HepG2 (cell line): ENCODE measurements around the gene ASL. TPM values are rescaled to one million over a fixed set of nuclear protein-coding genes. Genes with fewer than 3 reads are reported as not detected.
A peak's percentile ranks its signal among the peaks of the same experiment; 100 is the strongest.

Experiments
- CHD2 ChIP-seq: IDR thresholded peaks from 2 replicates; pipeline ENCODE4 v1.6.1; 2011; ENCODE audit warnings: low read depth, low read length, improper control_type of control experiment
- GATAD2A ChIP-seq: IDR thresholded peaks from 2 replicates; pipeline ENCODE4 v1.6.1; 2016
- GFI1 ChIP-seq: sonication (generic); formaldehyde crosslinking; IDR thresholded peaks from 2 replicates; pipeline ENCODE4 v1.5.0; 2020; ENCODE audit warnings: missing genetic modification reagents, mild to moderate bottlenecking, borderline replicate concordance
- KDM2A ChIP-seq: sonication (generic); formaldehyde crosslinking; IDR thresholded peaks from 2 replicates; pipeline ENCODE4 v1.4.0; 2020; ENCODE audit warnings: low read depth, missing genetic modification reagents, borderline replicate concordance
- POLR2A ChIP-seq, 2 experiments: IDR thresholded peaks; 2 replicates each; pipeline ENCODE4 v1.6.1; 2011; ENCODE audit warnings: low read depth in 2 of 2, low read length in 2 of 2, mild to moderate bottlenecking in 1 of 2, moderate library complexity in 1 of 2; ENCODE audit not compliant: insufficient read depth in 1 of 2
- REPIN1 ChIP-seq: sonication (generic); formaldehyde crosslinking; IDR thresholded peaks from 2 replicates; pipeline ENCODE4 v1.8.0; 2022; ENCODE audit warnings: missing genetic modification reagents, low read depth, mild to moderate bottlenecking, borderline replicate concordance
- STAT5B ChIP-seq: sonication (generic); formaldehyde crosslinking; IDR thresholded peaks from 2 replicates; pipeline ENCODE4 v1.4.0; 2020; ENCODE audit warnings: missing genetic modification reagents
- TMF1 ChIP-seq: sonication (generic); formaldehyde crosslinking; IDR thresholded peaks from 2 replicates; pipeline ENCODE4 v1.8.1; 2022; ENCODE audit warnings: low read depth, missing genetic modification reagents
- YY1 ChIP-seq: IDR thresholded peaks from 2 replicates; pipeline ENCODE4 v1.6.1; 2011; ENCODE audit warnings: low read length, low read depth, moderate library complexity, mild to moderate bottlenecking; ENCODE audit not compliant: insufficient read depth, insufficient replicate concordance
- ZFP36L2 ChIP-seq: sonication (generic); formaldehyde crosslinking; IDR thresholded peaks from 2 replicates; pipeline ENCODE4 v1.4.0; 2020; ENCODE audit warnings: missing genetic modification reagents
- ZMYM3 ChIP-seq: sonication (generic); formaldehyde crosslinking; IDR thresholded peaks from 2 replicates; pipeline ENCODE4 v1.5.1; 2020; ENCODE audit warnings: mild to moderate bottlenecking, missing genetic modification reagents
- ZNF337 ChIP-seq: sonication (generic); formaldehyde crosslinking; IDR thresholded peaks from 2 replicates; pipeline ENCODE4 v1.5.1; 2020; ENCODE audit warnings: missing genetic modification reagents, low read depth, mild to moderate bottlenecking, borderline replicate concordance
- ZNF354B ChIP-seq: sonication (generic); formaldehyde crosslinking; IDR thresholded peaks from 2 replicates; pipeline ENCODE4 v1.8.0; 2022; ENCODE audit warnings: mild to moderate bottlenecking, missing genetic modification reagents
- ZNF543 ChIP-seq: sonication (generic); formaldehyde crosslinking; IDR thresholded peaks from 2 replicates; pipeline ENCODE4 v1.4.0; 2020; ENCODE audit warnings: mild to moderate bottlenecking, missing genetic modification reagents
- ZNF619 ChIP-seq: sonication (generic); formaldehyde crosslinking; IDR thresholded peaks from 2 replicates; pipeline ENCODE4 v1.4.0; 2020; ENCODE audit warnings: mild to moderate bottlenecking, missing genetic modification reagents
- ZNF883 ChIP-seq: sonication (generic); formaldehyde crosslinking; IDR thresholded peaks from 2 replicates; pipeline ENCODE4 v1.5.1; 2020; ENCODE audit warnings: mild to moderate bottlenecking, missing genetic modification reagents; ENCODE audit errors: not compliant biosample characterization
- ZSCAN29 ChIP-seq: sonication (generic); formaldehyde crosslinking; conservative IDR thresholded peaks from 2 replicates; pipeline ENCODE4 v1.4.0; 2020; ENCODE audit warnings: mild to moderate bottlenecking, missing genetic modification reagents
- polyA plus RNA-seq, 8 experiments: library from polyadenylated mRNA; depleted of rRNA in 3 of 8; stranded (reverse) in 7 of 8; unstranded in 1 of 8; fragments of >200 nt; fragmentation: Illumina TruSeq in 4 of 8; extraction: Trizol in 4 of 8; gene quantifications; 2 replicates each; pipeline versions ENCODE4 v1.2.1 to v1.2.3, GENCODE V29; 2011 to 2016; ENCODE audit warnings: low read depth in 4 of 8, missing spikeins in 1 of 8, mixed read lengths in 1 of 8; ENCODE audit not compliant: insufficient read depth in 1 of 8
- total RNA-seq, 5 experiments: library from RNA; depleted of rRNA; stranded (reverse); fragments of >200 nt; fragmentation: Illumina TruSeq; extraction: Trizol; gene quantifications; 2 replicates each; pipeline ENCODE4 v1.2.3, GENCODE V29; 2016; ENCODE audit warnings: low read depth in 1 of 5
- TF ChIP-seq, protein P1 (sequence below), 2 experiments: fragments of 450-650 bp in 1 of 2; sonication (generic) in 1 of 2; formaldehyde crosslinking in 1 of 2; IDR thresholded peaks; 2 replicates each; pipeline versions ENCODE4 v1.6.1 to v1.8.0; 2016 to 2022; ENCODE audit warnings: antibody characterized with exemption in 1 of 2, mild to moderate bottlenecking in 1 of 2, missing genetic modification reagents in 1 of 2
- TF ChIP-seq, protein P2 (sequence below): sonication (generic); formaldehyde crosslinking; conservative IDR thresholded peaks from 2 replicates; pipeline ENCODE4 v1.8.1; 2023; ENCODE audit warnings: missing genetic modification reagents

ASL gene
- total and polyA plus RNA-seq, 2 of the 13 experiments (the other 11 are each of a cell fraction or from before 2014, with no cell fraction given): 71.4 to 96.5 TPM

DNA sequence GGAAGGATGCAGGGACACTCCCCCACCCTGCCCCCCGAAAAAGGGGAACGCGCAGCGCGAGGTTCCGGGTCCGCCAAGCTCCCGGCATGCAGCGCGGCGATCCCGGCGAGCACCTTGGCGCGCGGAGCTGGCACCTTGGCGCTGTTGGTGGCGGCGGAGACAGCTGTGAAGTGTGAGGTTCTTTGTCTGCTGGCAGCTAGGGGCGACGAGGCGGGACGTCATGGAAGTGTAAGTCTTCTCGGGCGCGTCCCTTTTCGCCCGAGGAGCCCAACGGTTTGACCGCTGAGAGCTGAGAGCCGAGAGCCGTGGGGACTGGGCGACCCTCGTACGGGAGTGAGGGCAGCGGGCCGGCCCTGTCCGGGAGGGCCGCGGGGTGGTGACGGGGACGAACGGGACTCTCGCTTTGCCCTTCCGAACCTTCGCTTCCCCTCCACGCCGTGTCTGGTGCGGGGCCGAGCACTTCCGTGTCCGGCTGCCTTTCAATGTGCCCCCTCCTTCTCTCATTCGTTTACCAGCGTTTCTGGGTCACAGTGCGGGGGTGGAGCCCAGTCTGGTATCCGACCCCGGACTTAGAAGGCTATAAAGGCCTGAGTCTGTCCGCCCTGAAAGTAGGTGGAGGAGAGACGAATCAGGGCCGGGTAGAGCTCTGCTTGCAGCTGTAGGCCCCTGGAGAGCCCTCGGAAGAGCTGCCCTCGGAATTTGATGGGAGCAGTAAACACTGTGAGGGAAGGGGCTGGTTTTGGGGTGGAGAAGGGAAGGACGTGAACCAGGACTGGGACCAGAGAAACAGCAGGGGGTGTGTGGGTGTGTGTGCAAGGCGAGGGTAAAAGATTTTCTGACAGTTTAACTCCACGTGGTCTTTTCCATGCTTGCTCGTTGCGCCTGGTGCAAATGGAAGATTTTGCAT, 39.4 kb downstream of the ASL start, which contains the start of gene CRCP (continued):
- peak; percentile 92 for TF ChIP-seq KDM2A (CRISPR knock-in tag)
- no peak for TF ChIP-seq STAT5B
- no peak for TF ChIP-seq TMF1 (CRISPR knock-in tag)
- TF ChIP-seq POLR2A (IDR thresholded peaks at IDR 0.05; ENCODE audit: insufficient read depth in 1 of 2, low read depth in 2 of 2, low read length in 2 of 2): peak; percentile 74 to 83
- TF ChIP-seq ZNF619: no peak
- TF ChIP-seq ZMYM3: peak; percentile 41; the same call in 1 of the 2 replicates
- peak; percentile 70 for TF ChIP-seq REPIN1
- TF ChIP-seq, protein P1, sequence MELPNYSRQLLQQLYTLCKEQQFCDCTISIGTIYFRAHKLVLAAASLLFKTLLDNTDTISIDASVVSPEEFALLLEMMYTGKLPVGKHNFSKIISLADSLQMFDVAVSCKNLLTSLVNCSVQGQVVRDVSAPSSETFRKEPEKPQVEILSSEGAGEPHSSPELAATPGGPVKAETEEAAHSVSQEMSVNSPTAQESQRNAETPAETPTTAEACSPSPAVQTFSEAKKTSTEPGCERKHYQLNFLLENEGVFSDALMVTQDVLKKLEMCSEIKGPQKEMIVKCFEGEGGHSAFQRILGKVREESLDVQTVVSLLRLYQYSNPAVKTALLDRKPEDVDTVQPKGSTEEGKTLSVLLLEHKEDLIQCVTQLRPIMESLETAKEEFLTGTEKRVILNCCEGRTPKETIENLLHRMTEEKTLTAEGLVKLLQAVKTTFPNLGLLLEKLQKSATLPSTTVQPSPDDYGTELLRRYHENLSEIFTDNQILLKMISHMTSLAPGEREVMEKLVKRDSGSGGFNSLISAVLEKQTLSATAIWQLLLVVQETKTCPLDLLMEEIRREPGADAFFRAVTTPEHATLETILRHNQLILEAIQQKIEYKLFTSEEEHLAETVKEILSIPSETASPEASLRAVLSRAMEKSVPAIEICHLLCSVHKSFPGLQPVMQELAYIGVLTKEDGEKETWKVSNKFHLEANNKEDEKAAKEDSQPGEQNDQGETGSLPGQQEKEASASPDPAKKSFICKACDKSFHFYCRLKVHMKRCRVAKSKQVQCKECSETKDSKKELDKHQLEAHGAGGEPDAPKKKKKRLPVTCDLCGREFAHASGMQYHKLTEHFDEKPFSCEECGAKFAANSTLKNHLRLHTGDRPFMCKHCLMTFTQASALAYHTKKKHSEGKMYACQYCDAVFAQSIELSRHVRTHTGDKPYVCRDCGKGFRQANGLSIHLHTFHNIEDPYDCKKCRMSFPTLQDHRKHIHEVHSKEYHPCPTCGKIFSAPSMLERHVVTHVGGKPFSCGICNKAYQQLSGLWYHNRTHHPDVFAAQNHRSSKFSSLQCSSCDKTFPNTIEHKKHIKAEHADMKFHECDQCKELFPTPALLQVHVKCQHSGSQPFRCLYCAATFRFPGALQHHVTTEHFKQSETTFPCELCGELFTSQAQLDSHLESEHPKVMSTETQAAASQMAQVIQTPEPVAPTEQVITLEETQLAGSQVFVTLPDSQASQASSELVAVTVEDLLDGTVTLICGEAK (IDR thresholded peaks at IDR 0.05): no peak
- TF ChIP-seq, protein P1 (CRISPR knock-in tag; IDR thresholded peaks at IDR 0.05): peak; percentile 84
- peak; percentile 84 for TF ChIP-seq ZNF883 (CRISPR knock-in tag)
- TF ChIP-seq ZNF354B (CRISPR knock-in tag): no peak
- TF ChIP-seq ZSCAN29 (CRISPR knock-in tag): 0 out of 2 replicates have a peak, but pooled peaks have one; percentile 54
- peak; percentile 50; the same call in 1 of the 2 replicates for TF ChIP-seq GFI1 (CRISPR knock-in tag)
- no peak for TF ChIP-seq ZNF337
- TF ChIP-seq, protein P2, sequence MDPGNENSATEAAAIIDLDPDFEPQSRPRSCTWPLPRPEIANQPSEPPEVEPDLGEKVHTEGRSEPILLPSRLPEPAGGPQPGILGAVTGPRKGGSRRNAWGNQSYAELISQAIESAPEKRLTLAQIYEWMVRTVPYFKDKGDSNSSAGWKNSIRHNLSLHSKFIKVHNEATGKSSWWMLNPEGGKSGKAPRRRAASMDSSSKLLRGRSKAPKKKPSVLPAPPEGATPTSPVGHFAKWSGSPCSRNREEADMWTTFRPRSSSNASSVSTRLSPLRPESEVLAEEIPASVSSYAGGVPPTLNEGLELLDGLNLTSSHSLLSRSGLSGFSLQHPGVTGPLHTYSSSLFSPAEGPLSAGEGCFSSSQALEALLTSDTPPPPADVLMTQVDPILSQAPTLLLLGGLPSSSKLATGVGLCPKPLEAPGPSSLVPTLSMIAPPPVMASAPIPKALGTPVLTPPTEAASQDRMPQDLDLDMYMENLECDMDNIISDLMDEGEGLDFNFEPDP (CRISPR knock-in tag): no peak
- TF ChIP-seq GATAD2A (CRISPR knock-in tag): peak; percentile 57
- TF ChIP-seq ZNF543 (CRISPR knock-in tag): 0 out of 2 replicates have a peak, but pooled peaks have one; percentile 82
- TF ChIP-seq ZFP36L2 (CRISPR knock-in tag): no peak
- peak; percentile 57; the same call in 1 of the 2 replicates for TF ChIP-seq CHD2
- peak; percentile 42 for TF ChIP-seq YY1
